HG03442 (cell line): ENCODE results near the gene LRRN3.

Source experiments
- ATAC-seq: cut with Tn5 transposase; IDR thresholded peaks from one replicate; pipeline ENCODE4 v1.9.1; 2021; ENCODE audit warnings: mild to moderate bottlenecking, moderate library complexity; ENCODE audit not compliant: unreplicated experiment

Gene LRRN3

DNA sequence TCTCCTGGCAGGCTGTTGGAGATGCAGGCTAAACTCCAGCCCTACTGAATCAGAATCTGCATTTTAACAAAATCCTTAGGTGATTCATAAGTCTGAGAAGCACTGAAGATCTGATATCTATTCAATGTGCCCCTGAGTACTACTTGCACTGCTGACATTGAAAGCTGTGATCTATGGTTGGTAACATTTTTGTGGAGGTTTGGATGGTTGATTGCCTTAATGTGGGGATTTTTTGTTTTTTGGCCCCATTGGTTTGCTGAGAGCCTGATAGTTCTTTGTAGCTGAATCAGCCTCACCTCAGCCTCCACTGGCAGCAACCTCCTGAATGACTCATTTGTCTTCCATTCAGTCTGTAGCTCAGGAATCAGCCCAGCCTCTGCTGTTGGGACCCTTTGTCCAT lies 14.7 kb upstream of the LRRN3 start:
- ATAC-seq = no peak

DNA sequence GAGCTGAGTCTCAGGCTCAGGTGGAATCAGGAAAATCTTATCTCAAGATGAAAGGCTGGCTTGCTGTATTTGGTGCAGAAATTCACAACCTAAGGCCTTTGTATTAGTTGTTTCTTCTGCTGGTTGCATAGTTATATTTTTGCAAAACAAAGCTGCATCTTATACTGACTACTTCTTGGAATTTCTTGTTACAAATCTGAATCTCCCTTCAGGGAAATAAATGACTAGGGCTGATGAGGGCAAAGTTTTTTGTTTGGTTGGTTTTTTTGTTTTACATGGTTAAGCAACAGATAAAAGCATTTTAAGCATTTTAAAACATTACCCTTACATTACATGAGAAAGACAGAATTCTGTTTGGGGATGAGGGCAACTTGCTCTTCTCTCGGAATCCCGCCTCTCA lies 13.9 kb upstream of the LRRN3 start:
- no peak for ATAC-seq

DNA sequence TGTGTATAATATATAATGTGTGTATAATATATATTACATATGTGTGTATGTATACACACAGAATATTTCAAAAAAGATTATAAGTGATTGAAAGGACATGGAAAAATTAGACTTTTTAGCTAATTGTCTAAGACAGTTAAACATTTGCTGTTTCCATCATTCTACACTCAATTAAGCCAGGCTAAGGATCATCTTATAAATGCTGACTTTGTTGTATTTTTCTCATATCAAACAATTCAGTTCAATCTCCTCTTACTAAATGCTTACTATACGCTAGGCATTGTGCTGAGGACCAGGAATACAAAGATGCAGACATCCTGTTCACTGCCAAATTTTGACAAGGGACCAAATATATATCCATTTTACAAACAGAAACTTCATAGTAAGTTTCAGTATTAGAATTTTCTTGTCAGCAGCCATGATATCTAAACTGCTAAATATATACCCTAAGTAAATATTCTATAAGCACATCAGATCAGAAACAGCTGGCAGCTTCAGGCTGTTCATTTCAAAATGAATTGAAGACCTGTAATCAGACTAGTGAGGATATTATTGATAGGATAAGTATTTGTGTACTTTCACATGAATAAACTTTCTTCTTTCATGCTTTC lies 10.3 kb upstream of the LRRN3 start:
- peak; percentile 21 for ATAC-seq

DNA sequence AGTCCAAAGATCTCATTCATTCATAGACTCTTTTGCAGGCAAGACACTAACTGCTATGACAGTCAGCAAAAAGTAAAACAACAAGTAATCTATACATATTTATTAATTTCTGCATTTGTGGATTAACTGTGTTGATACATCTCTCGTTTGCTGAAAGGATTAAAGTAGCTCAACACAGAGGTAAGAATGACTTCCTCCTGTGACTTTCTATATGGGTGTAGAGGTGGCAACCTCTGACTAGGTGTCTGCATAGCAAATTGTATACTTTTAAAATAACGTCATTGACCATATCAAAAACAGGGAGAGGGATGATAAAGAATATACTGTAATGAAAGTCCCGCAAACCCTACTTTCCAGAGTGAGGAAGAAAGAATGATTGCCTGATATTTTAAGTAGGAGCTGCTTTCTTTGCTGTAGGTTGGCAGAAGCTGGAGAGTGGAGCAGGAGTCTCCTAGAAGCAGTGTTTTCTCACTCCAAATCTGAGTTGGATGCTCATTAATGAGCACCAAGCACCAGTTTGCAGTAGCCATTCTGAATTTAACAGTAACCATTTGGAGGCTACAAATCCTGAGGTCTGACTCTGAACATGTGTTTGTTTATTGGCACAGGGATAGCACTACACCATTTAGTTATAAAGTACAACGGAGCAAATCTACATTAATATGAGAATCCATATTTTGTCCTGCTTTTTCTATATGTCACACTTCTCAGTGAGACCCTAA lies 9.2 kb upstream of the LRRN3 start:
- no peak for ATAC-seq

DNA sequence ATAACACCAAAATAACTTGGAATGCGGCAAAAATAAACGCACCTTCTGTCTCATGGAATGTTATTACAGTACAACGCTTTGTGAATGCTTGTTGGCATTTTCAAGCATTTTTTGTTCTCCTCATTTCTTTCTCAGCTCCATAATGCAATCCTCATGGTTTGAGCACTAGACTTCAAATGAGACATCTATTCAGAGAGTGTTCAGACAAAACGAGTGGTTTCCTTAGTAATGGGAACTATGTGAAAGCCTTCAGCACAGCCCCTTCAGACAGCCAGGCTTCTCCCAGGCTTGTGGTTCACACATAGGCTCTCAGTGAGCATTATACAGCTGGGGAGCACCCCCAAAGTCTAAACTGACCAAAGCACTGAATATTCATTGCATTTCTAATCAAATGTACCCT lies 8.6 kb upstream of the LRRN3 start:
- no peak for ATAC-seq

DNA sequence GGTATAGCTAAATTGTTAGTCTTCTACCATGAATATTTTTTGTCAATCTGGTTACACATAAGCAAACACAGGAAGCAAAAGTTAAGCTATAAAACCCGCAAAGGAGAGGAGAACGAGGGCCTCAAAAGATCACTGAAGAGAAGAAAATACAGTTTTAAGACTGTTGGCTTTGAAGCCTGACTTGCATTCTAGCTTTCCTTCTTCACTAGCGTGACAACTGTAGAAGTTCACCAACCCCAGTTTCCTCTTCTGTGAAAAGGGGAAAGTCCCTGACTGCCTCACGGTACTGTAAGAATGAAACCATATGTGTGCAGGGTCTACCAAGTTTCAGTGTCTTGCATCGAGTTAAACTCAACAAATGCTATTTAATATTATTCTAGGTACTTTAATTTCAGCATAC lies 7.5 kb upstream of the LRRN3 start:
- peak; percentile 98 for ATAC-seq

DNA sequence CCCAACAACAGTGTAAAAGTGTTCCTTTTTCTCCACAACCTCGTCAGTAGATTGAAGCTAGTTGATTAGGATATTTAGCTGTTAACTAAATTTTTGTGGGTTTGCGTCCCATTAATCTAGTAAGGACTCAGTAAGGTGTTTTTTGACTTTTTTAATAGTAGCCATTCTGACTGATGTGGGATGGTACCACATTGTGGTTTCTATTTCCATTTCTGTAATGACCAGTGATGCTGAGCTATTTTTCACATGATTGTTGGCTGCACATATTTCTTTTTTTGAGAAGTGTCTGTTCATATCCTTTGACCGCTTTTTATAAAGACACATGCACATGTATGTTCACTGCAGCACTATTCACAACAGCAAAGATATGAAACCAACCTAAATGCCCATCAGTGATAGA lies 5.6 kb upstream of the LRRN3 start:
- no peak for ATAC-seq

DNA sequence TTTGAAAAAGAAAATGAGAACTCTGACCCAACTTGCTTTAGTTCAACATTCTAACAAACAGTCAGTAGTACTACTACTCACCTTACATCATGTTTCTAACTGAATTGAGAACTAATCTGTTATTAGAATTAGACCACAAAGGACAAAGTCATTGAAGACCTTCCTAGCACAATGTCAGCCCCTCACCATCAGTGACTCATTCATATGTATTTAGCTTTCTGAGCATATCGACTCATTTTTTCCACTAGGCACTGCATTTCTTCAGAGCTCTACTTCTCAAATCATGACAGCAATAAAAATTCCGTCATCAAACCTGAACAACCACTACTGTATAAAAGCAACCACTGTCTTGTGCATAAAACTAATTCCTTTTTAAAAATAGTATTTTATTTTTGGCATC lies 4.4 kb upstream of the LRRN3 start:
- no peak for ATAC-seq

DNA sequence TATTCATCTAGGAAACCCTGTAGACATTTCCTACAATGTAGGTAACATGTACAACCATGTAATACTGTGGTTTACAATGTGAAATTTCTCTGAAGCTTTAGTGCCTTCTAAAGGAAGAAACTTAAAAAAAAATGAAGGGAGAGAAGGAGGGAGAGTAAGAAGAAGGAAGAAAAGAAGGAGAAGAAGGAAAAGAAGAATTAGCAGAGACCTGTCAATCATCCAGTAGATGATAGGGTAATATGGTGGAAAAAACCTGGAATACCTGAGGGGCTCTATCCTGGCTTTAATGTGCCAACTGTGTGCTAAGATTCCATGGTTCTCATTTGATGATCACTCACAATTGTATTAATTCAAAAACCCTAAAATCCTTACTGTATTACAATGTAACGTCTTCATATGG lies 2.6 kb upstream of the LRRN3 start:
- ATAC-seq = no peak

DNA sequence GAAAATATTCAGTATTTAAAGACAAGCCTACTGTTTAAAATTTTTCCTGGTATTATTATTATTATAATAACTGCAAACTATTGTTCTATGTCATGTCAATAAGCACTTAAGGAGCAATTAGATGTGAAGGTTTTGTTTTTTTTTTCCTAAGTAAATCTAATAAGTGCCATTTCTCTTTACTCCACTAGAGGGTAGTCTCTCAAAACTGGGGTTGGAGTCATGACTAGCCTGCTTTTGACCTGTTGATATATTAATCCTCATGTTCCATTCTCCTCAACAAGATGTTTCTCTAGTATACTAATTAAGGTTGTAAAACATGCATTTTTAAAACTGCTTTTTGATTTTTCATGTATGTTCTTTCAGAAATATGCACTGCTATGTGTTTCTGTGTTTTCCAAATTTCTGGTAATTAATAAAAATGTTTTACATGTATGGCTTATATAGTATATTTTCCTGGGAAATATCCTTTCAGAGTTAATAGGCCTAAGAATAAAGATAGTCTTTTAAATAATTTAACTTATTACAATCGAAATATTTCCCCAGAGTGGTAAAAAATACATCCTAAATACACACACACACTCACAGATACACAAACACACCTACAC lies 1.0 kb upstream of the LRRN3 start:
- ATAC-seq = no peak

DNA sequence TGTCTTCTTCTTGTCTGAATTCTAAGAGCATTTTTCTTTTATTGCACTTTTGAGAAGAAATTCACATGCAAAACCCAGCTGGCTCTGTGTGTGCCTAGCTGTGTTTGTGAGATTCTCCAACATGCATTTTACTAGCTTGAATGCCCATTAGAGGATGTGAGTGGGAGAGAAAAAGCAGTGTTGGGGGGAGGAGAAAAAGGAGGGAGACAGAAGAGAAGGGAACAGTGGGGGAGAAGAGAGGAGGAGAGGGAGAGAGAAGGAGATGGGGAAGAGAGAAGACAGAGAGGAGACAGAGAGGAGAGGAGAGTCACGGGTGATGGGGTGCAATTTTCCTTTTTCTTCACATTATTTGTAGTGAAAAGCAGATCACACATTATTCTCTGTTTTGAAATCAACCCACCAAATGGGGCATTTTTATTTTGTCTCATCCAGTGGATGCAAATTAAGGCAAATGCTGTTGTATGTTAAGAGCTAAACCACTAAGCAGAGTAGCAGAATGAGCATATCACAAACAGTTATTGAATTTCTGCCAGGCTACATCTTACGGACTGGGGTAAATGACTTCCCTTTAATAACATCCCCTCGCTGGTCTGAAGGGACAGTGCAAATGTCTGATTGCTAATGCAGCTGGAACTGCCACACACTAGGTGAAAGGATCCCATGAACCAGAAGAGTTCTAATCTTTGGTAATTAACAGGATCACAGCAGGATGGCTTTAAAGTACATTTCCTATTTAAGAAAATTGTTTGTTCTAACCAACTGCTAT lies 849 bp downstream of the LRRN3 start:
- peak; percentile 25 for ATAC-seq

DNA sequence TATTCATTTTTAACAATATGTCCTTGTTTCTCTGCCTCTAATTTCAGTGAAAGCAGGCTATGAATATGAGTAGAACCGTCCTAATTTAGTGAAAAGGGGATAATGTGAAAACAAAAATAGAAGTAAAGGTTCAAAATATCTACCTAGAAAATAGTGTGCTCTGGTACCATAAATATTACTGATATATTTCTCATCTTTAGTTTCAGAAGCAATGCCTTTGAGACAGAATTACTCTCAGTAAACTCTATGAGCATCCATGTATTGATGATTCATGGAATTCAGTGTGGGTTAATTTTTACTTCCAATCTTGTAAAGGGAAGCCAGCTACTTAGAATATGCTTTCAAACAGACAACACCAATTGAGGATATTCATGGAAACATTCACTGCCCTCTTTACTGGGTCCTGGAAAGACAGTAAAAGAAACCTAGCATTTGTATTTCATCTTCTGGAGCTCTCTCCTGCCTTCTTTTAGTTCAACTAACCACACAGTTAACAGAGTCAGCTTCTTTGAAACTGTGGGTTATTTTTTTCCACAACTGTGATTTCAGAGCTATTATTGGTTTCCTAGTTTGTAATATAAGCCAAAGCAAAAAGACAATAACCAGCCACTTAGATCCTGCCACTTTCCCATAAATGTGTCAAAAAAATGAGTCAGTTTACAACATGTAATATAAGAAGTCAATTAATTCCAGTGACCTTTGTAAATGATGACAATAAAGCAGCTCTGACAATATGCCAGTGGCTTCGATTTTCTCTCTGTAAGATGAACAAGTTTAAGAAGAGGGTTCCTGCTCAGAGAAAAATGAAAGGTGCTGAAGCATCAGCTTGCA lies 1.7 kb downstream of the LRRN3 start:
- ATAC-seq = peak; percentile 68

DNA sequence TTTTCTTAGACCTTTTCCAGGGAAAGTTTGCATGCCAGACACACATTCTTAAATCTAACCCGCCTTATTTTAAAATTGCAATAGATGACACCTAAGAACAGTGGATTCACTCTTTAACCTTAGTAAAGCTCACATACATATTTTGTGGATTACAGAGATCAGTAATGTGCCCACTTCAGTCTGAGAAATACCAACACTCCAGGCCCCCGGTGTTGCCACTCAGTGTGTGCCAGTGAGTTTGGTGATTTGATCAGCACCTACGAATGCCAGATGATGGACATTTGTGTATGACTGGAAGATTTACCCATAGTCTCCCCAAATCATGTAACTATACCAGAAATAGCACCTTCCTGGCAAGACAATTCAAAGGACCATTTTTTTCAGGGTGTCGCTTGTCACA lies 2.6 kb downstream of the LRRN3 start:
- no peak for ATAC-seq

DNA sequence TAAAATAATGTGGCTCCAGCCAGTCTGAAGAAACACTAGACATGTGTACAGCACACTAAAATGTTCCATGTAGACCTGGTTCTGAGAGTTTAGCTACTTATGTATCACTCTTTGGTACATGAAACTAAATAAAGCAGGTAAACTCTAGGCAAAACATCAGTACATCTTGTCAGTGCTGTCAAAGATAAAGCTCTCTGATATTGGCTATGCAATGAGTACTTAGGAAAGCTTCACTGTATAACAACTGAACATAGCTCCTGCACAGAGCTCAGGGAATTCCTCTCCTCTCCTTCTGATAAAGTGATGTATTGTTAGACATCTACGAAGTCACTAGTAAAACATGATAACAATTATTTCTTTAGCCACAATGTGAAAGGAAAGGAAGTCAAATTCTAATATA lies 3.5 kb downstream of the LRRN3 start:
- ATAC-seq = no peak

DNA sequence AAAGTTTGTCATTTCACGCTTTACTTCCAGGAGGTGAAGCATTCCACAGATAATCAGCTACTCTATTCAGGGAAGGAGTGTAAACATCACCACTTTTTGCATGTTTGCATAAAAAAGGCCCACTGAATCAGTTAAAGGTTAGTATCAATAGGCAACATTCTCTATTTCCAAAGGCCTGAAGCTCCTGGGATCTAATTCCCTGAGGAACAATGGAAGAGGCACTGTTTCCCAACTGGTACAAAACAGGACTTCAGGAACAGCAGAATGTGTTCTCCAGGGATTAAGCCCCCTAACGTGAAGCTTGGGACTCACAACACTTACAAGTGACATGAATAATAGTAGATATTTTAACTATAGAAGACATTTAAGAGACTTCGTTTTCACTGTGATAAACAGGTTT lies 6.1 kb downstream of the LRRN3 start:
- no peak for ATAC-seq

DNA sequence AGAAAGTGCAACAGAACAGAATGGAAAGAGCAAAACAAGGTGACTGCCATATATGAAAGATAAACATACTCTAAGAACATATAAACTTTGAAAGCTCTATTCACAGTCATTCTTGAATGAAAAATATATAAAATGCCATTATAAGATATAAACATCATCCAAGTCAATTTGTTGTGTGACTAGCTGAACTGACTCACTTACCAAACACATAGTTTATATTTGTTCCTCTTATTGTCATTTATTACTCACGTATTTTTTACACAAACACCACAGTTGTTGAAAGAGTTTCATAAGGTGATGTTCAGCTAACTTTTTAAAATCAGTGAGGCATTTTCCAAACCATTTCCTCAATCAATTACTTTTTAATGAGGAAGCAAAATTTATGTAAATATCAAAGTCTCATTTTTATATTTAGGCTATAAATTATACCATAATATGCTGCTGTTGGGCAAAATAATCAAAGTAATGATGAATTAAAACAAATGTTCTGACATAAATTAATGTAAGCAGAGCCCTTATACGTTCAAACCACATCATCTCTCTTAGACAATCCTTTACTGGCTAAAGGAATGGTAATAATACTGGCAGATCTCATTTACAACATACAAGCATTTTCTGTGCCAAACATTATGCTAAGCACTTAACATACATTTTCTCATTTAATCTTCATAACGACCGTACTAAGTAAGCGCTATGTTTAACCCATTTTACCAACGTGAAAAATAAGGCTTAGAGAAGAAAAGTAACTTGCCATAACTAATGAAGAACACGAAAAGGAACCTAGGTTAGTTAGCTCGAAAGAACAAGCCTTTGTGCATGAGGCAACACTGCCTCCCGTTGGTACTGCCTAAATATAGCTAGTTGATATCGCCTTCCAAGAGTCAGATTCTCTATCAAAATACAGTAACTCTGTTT lies 7.3 kb downstream of the LRRN3 start:
- ATAC-seq = peak; percentile 78

DNA sequence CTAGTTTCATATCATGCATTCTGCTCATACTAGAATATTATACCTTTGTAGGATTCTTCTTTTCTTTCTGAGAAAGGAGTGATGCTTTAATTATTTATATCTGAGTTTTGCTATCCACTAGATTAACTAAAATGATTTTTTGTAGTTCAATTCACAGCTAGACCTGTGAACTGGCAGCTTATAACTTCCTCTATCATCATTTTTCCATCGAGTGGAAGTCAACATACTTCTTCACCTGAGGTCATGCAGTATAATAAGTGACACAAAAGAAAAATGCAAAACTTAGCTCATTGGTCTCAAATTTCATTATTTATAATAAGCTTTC lies 8.0 kb downstream of the LRRN3 start:
- ATAC-seq = no peak

DNA sequence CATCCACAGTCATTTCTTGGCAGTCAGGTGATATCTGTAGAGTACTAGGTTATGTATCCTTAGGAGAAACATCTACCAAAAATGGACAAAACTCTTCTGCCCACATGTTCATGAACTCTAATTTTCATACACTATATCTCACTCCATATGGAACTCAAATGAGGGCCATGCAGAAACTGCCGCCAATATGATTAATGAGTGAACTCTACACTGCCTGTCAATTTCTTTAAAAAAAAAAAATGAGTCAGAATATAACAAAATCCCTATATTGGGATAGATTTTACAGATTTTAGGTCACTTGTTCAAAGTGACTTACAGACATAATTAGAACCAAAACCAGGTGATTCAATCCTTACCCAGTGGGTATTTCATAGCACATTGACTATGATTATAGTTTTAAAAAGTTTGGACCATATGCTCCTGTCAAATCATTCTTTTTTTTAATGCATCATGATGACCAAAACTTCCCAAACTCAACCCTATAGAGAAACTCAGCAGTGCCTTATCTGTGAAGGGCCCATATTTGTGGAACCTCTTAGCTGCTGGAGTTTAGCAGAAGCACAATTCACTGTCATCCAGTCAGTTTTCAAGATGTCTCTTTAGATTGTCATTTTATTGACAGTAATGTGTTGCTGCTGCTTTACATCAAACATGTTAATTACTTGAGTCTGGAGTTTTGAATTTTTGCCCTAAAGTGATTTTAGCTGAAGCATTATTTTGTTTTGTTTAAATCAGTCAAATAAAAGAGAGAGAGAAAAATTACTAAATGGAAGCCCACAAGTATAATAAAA lies 11.1 kb downstream of the LRRN3 start:
- no peak for ATAC-seq

DNA sequence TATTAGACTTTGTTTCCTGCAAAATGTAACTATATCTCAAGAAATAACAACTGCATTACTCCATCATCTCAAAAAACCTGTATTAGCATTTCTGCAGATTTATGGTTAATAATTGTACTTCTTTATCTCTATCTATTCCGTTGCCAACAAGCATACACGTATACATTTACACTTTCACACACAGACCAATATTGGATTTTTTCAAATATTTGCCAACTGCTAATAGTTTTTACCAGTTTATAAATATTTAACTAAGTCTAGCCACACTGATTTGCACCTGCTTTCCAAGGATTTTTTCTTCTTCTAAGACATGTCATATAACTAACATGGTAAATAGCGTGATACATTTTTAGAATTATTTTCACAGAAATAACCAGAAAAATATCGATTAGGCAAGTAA lies 12.2 kb downstream of the LRRN3 start:
- no peak for ATAC-seq
